Vagina (tissue), 2 donors: ENCODE measurements around the gene SIK3. TPM values are rescaled to one million over a fixed set of nuclear protein-coding genes. Genes with fewer than 3 reads are reported as not detected.
A peak's percentile ranks its signal among the peaks of the same experiment; 100 is the strongest.

Experiments
- DNase-seq, 2 donors: peaks; one replicate each; pipeline ENCODE4 v3.0.0-alpha.2; 2017; ENCODE audit errors: extremely low spot score in 2 of 2
- H3K27ac ChIP-seq: fragments of 200-600 bp; sonication (generic); one replicate; pipeline ENCODE4 v1.5.1; 2019
- H3K27me3 ChIP-seq: fragments of 200-600 bp; sonication (generic); one replicate; pipeline ENCODE4 v1.5.1; 2019
- H3K36me3 ChIP-seq, 2 donors: fragments of 200-600 bp; sonication (generic); one replicate each; pipeline ENCODE4 v1.5.1; 2017 to 2019
- H3K4me1 ChIP-seq: fragments of 200-600 bp; sonication (generic); one replicate; pipeline ENCODE4 v1.5.1; 2019
- H3K4me3 ChIP-seq, 2 donors: fragments of 200-600 bp; sonication (generic); 1 replicate in 1 of 2; 2 replicates in 1 of 2; pipeline ENCODE4 v1.5.1; 2016 to 2019
- H3K9me3 ChIP-seq: fragments of 200-600 bp; sonication (generic); one replicate; pipeline ENCODE4 v1.5.1; 2019
- POLR2A ChIP-seq, 2 donors: fragments of 450-650 bp; IDR thresholded peaks; one replicate each; pipeline ENCODE4 v1.6.1; 2017; ENCODE audit warnings: antibody characterized with exemption in 2 of 2, mild to moderate bottlenecking in 2 of 2, moderate library complexity in 2 of 2
- POLR2AphosphoS5 ChIP-seq, 2 donors: sonication (generic); formaldehyde crosslinking; IDR thresholded peaks; one replicate each; pipeline ENCODE4 v1.9.0; 2017; ENCODE audit warnings: antibody characterized with exemption in 2 of 2, mild to moderate bottlenecking in 2 of 2, low read depth in 1 of 2; ENCODE audit not compliant: insufficient read depth in 1 of 2
- intact Hi-C: fragments of 100-400 bp; cut with DNase I; formaldehyde crosslinking; loops from one replicate; pipeline ENCODE4 v1.15.1; 2023
- total RNA-seq: library from RNA; depleted of rRNA; stranded (reverse); fragments of >200 nt; gene quantifications from one replicate; pipeline ENCODE4 v1.2.3, GENCODE V29; 2016
- TF ChIP-seq, protein P1 (sequence below), 3 experiments: fragments of 450-650 bp in 2 of 3; fragments of 200-600 bp in 1 of 3; sonication (generic) in 1 of 3; IDR thresholded peaks; one replicate each; pipeline ENCODE4 v1.5.1; 2017 to 2019; ENCODE audit warnings: antibody characterized with exemption in 3 of 3, mild to moderate bottlenecking in 2 of 3, moderate library complexity in 2 of 3

Gene SIK3
- total RNA-seq, 1 donor from 2014 or later, result 39.0 TPM

DNA sequence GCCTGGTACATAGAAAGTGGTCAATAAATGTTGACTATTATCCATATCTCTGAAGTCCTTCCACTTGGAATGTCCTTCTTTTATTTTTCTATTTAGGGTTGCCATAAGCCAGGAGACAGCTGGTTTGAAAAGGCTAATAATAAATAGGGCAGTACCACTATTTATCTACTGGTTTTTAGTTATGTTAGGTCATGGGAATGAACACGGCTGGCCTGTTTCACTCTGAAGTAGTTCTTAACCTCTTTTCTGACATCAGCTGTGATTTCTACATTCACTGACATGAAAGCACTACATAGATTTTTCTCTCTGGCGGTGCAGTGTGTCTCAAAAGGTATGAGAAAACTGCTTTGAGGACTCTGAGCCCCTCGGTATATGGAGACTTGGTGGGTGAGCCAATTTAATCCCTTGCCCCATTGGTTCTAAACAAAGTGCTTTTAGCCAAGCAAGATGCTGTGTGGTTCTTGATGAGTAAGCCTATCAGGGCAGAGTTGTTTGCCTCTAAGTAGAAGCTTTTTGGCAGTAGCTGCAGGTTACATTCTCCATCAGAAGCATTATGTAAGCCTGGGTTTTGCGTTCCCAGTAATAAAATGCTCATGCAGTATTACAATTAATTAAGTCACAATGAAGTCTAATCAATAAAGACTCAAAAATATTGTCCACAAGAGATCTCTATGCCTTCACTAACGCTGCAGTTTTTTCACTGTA lies 212.1 kb downstream of the SIK3 start:
- Histone ChIP-seq H3K27me3 (no peaks in the 10 kb centered on the region), H3K9me3 (no peaks in the 10 kb centered on the region), H3K27ac (no peak overlapping the region), H3K4me1 (peaks cover 5% of the 10 kb centered on the region), H3K36me3 (no peaks in the 10 kb centered on the region), H3K4me3 (no peak overlapping the region)
- TF ChIP-seq, protein P1, sequence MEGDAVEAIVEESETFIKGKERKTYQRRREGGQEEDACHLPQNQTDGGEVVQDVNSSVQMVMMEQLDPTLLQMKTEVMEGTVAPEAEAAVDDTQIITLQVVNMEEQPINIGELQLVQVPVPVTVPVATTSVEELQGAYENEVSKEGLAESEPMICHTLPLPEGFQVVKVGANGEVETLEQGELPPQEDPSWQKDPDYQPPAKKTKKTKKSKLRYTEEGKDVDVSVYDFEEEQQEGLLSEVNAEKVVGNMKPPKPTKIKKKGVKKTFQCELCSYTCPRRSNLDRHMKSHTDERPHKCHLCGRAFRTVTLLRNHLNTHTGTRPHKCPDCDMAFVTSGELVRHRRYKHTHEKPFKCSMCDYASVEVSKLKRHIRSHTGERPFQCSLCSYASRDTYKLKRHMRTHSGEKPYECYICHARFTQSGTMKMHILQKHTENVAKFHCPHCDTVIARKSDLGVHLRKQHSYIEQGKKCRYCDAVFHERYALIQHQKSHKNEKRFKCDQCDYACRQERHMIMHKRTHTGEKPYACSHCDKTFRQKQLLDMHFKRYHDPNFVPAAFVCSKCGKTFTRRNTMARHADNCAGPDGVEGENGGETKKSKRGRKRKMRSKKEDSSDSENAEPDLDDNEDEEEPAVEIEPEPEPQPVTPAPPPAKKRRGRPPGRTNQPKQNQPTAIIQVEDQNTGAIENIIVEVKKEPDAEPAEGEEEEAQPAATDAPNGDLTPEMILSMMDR (IDR thresholded peaks at IDR 0.05), result no peak
- TF ChIP-seq POLR2A (IDR thresholded peaks at IDR 0.05), result no peak
- no peak for TF ChIP-seq POLR2AphosphoS5 (IDR thresholded peaks at IDR 0.05; ENCODE audit: insufficient read depth in 1 of 2, low read depth in 1 of 2)
- DNase-seq, result no peak
- intact Hi-C loops, result loop anchor here (5.0 kb wide), 1 partner anchor 206 kb away; no protein-coding TSS in a partner anchor

DNA sequence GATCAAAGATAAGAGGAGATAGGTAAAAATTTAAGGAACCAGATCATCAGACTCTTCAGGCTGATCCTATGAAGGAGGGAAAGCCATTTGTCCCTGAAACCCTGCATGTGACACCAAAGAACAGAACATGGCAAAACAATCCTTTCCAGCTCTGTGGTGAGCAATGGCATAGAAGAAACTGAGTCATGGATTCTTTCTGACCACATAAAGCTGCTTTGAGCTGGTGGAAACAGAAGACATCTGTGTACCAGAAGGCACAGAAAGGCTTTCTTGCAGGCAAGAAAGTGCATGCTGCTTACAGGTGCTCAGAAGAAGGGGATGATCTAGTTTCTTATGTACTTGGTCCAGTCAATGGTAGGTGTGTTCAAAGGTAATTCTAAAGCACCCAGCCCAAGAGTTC lies 215.8 kb downstream of the SIK3 start:
- no peak overlapping the region for H3K4me3 ChIP-seq
- no peaks in the 10 kb centered on the region for H3K36me3 ChIP-seq
- no peaks in the 10 kb centered on the region for H3K9me3 ChIP-seq
- no peak overlapping the region for H3K27ac ChIP-seq
- intact Hi-C loops, result no loop called here
- H3K27me3 ChIP-seq, result no peaks in the 10 kb centered on the region
- TF ChIP-seq, protein P1 (IDR thresholded peaks at IDR 0.05), result no peak
- H3K4me1 ChIP-seq, result peaks cover 5% of the 10 kb centered on the region
- no peak for DNase-seq

DNA sequence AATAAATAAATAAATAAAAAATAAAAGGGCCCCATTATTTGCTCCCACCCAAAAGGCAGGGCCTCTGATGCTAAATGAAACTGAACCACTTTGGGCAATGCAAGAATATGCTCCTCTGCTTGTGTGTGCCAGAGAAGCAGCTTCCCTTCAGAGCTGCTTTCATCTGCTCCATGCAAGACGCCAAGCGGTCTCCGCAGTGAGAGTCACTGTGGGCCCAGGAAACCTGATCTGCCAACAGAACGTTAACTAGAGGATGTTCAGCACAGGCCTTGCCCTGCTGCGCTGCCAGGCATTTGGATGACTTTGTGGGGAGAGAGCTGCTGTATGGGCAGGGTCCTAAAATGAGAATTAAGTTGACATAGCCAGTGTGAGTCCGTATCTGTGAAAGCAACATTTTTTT lies 217.1 kb downstream of the SIK3 start:
- H3K9me3 ChIP-seq, result no peaks in the 10 kb centered on the region
- no peak overlapping the region for H3K4me3 ChIP-seq
- no peaks in the 10 kb centered on the region for H3K27me3 ChIP-seq
- H3K4me1 ChIP-seq, result peaks cover 5% of the 10 kb centered on the region
- no peak for DNase-seq
- no peak for TF ChIP-seq POLR2AphosphoS5 (IDR thresholded peaks at IDR 0.05; ENCODE audit: insufficient read depth in 1 of 2, low read depth in 1 of 2)
- TF ChIP-seq, protein P1 (IDR thresholded peaks at IDR 0.05), result no peak
- no peak for TF ChIP-seq POLR2A (IDR thresholded peaks at IDR 0.05)
- H3K36me3 ChIP-seq, result no peaks in the 10 kb centered on the region
- H3K27ac ChIP-seq, result no peak overlapping the region
- intact Hi-C loops, result no loop called here

DNA sequence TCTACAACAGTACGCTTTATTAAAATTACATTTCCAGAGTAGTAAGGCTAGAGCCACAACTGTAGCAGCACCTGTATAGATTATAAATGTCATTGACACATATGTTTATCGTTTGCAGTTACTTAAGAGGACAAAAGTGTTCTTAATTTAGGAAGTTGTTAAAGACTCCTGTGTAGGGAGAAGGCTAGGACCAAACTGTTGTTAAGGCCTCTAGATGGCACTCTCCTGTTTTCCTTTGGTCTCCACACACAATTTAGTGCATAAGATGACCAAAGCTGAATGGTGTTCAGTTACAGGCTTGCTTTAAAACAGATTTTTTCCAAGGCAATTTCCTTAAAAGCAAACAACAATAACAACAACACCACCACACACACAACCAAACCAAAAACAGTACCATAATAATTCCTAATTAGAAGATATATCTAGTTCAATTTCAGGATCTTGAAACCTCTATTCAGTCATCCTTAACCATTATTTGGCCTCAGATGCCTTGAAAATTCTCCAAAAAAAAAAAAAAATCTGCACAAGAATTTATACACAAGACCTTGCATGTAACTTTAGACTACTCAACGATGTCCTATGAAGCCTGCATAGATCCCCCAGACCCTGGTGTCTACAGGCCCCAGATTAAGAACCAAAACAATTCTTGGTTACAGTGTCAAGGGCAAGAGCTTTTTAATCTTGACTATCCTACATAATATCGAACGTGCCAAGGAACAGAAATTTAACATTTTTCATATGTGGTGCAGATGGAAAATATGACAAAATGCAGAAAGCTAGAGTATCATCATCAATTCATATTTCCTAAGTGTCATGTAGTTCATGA lies 218.2 kb downstream of the SIK3 start:
- no peaks in the 10 kb centered on the region for H3K27me3 ChIP-seq
- no peaks in the 10 kb centered on the region for H3K9me3 ChIP-seq
- H3K36me3 ChIP-seq, result peaks cover 0 to 6% of the 10 kb centered on the region in 2 donors
- no peaks in the 10 kb centered on the region for H3K4me1 ChIP-seq
- no peak overlapping the region for H3K4me3 ChIP-seq
- TF ChIP-seq POLR2A (IDR thresholded peaks at IDR 0.05), result no peak
- no peak for TF ChIP-seq POLR2AphosphoS5 (IDR thresholded peaks at IDR 0.05; ENCODE audit: insufficient read depth in 1 of 2, low read depth in 1 of 2)
- TF ChIP-seq, protein P1 (IDR thresholded peaks at IDR 0.05), result peak in 2 of 3 experiments; percentile 49 to 55
- intact Hi-C loops, result no loop called here
- H3K27ac ChIP-seq, result no peak overlapping the region
- no peak for DNase-seq

DNA sequence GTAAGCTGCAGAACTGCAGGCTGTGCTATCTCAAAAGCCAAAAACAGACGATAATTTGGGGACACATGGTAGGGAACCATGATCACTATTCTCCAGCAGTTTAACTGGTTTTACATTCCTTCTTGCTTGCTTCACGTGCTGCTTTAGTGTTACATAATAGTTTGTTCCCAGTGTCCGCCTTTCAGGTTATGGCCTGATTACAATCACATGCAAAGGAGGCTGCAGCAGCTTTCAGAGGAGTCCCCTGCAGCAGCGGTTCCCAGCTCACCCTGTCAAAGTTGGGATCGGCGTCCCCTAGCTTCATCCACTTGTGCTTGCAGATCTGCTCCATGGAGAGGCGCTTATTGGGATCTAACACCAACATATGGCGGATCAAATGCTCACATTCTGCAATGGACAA lies 221.6 kb downstream of the SIK3 start:
- H3K27me3 ChIP-seq, result no peaks in the 10 kb centered on the region
- intact Hi-C loops, result no loop called here
- H3K27ac ChIP-seq, result no peak overlapping the region
- H3K9me3 ChIP-seq, result no peaks in the 10 kb centered on the region
- peaks cover 0 to 20% of the 10 kb centered on the region in 2 donors for H3K36me3 ChIP-seq
- H3K4me1 ChIP-seq, result no peaks in the 10 kb centered on the region
- TF ChIP-seq POLR2A (IDR thresholded peaks at IDR 0.05) (no peak), POLR2AphosphoS5 (IDR thresholded peaks at IDR 0.05; ENCODE audit: insufficient read depth in 1 of 2, low read depth in 1 of 2) (no peak)
- TF ChIP-seq, protein P1 (IDR thresholded peaks at IDR 0.05), result no peak
- no peak for DNase-seq
- H3K4me3 ChIP-seq, result no peak overlapping the region
